ENCODE measurements around the gene AURKA. TPM values are rescaled to one million over a fixed set of nuclear protein-coding genes. Genes with fewer than 3 reads are reported as not detected.

The AURKA gene
- polyA plus RNA-seq, 1 of the 3 experiments (the other 2 are of a cell fraction) = 24.6 TPM

- 54% methylated on average over 9 of the region's 9 CpGs for WGBS (ENCODE audit: low lambda C conversion rate)
Measured at GRCh38 chr20:56422076-56422823, 30.2 kb upstream of the AURKA start.

More at GRCh38 chr20:56422076-56422823, 30.2 kb upstream of the AURKA start:
- no peaks in the 10 kb centered on the region for H3K27me3 ChIP-seq (ENCODE audit: insufficient read depth)
- no peak overlapping the region for H3K4me3 ChIP-seq (ENCODE audit: low read depth in 2 of 2, low read length in 1 of 2)
- no peak for DNase-seq
- no peaks in the 10 kb centered on the region for H3K9me2 ChIP-seq
- H3F3A ChIP-seq (replicated peaks; ENCODE audit: insufficient read depth) = peaks cover 3% of the 10 kb centered on the region
- TF ChIP-seq EZH2phosphoT487 (IDR thresholded peaks at IDR 0.05; ENCODE audit: borderline replicate concordance, low read depth) = no peak
- TF ChIP-seq FOXM1 (IDR thresholded peaks at IDR 0.05; ENCODE audit: low read depth) = no peak
- peak; percentile 12; the same call in 1 of the 2 replicates for TF ChIP-seq TCF12 (IDR thresholded peaks at IDR 0.05)
- TF ChIP-seq ELF1 (IDR thresholded peaks at IDR 0.05) = 0 out of 2 replicates have a peak, but pooled peaks have one; percentile 27
- TF ChIP-seq CTCF (IDR thresholded peaks at IDR 0.05) = peak; percentile 18; the same call in 1 of the 2 replicates
- TF ChIP-seq GABPA (IDR thresholded peaks at IDR 0.05; ENCODE audit: low read depth) = no peak
- 0 out of 2 replicates have a peak, but pooled peaks have one; percentile 21 for TF ChIP-seq JUND (IDR thresholded peaks at IDR 0.05)
- no peak for TF ChIP-seq NRF1 (IDR thresholded peaks at IDR 0.05; ENCODE audit: low read depth, low read length)
- no peak for TF ChIP-seq MEF2A (IDR thresholded peaks at IDR 0.05; ENCODE audit: borderline replicate concordance, low read depth)
- peak; percentile 41; the same call in 1 of the 2 replicates for TF ChIP-seq FOSL2 (IDR thresholded peaks at IDR 0.05; ENCODE audit: borderline replicate concordance, low read depth)
- TF ChIP-seq RCOR1 (IDR thresholded peaks at IDR 0.05; ENCODE audit: low read length) = no peak
- peak; percentile 28; the same call in 1 of the 2 replicates for TF ChIP-seq POLR2AphosphoS5 (IDR thresholded peaks at IDR 0.05; ENCODE audit: low read depth, low read length)
- no peak for TF ChIP-seq PBX3 (IDR thresholded peaks at IDR 0.05)
- no peaks in the 10 kb centered on the region for H3K9me3 ChIP-seq
- CTCF ChIA-PET = no interaction called here
- 0 out of 4 replicates have a peak overlapping the region, but pooled peaks of 1 of the 2 experiments have one; percentile 1 for H3K27ac ChIP-seq (ENCODE audit: low read depth in 2 of 2, low read length in 1 of 2)
- no peaks in the 10 kb centered on the region for H3K36me3 ChIP-seq (replicated peaks in 1 of 2; ENCODE audit: control insufficient read depth in 1 of 2, insufficient read depth in 2 of 2, low read length in 1 of 2)
- no peak overlapping the region for H3K9ac ChIP-seq
- H3K4me2 ChIP-seq = no peak overlapping the region; the same call in 1 of the 2 replicates
- H4K20me1 ChIP-seq (ENCODE audit: insufficient read depth) = no peaks in the 10 kb centered on the region
- H3K4me1 ChIP-seq (ENCODE audit: control insufficient read depth in 1 of 2, insufficient read depth in 2 of 2, low read depth in 1 of 2, low read length in 1 of 2) = peaks cover 0 to 16% of the 10 kb centered on the region in 2 experiments; a peak in 1 of 4 replicates
- POLR2A ChIA-PET = no interaction called here
- peak overlapping the region; percentile 69 for H2AFZ ChIP-seq (ENCODE audit: low read depth)
- H3K79me2 ChIP-seq (ENCODE audit: insufficient read depth) = no peaks in the 10 kb centered on the region

Measured in SK-N-SH (cell line).